ENCODE results near the gene PNLDC1.
"Not testable (repeated sequence)": the region's sequence is repeated elsewhere in the genome, so short reads cannot be mapped to it uniquely, and the experiment has no call there.

PNLDC1 gene

DNA sequence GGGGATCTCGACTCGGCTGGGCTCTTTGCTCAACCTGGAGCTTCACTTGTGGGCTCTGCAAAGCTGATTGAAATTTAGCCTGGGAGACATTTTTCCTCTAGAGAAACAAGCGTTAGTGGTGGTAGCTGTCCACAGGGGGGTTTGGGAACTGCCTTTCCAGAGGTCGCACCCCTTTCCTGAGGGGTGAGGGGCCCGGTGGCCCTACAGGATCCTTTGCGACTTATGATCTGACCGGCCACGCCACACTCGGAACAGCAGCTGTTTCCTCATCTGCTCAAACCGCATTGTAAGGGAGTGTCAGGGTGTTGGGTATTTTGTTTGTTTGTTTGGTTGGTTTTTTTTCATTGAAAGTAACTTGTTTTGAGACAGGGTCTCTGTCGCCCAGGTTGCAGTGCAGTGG is 21.0 kb downstream of the PNLDC1 start:
- no peak for DNase-seq

DNA sequence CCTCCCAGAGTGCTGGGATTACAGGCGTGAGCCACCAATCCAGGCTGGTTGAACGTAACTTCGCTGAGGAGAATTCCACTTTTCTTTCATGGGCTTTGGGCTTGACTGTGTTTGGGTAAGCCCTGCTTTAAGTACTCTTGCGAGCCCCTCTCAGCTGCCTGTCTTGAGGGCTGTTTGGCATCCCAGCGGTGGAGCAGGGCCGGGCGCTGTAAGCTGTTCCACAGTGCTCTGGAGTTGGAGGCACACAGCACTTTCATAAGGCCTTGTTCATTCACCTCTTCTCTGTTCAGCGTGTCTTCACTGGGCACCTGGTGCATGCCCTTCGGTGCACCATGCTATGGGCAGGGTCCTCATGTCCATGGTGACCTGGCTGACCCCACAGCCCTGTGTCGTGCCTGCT is 21.6 kb downstream of the PNLDC1 start:
- no peak for DNase-seq

DNA sequence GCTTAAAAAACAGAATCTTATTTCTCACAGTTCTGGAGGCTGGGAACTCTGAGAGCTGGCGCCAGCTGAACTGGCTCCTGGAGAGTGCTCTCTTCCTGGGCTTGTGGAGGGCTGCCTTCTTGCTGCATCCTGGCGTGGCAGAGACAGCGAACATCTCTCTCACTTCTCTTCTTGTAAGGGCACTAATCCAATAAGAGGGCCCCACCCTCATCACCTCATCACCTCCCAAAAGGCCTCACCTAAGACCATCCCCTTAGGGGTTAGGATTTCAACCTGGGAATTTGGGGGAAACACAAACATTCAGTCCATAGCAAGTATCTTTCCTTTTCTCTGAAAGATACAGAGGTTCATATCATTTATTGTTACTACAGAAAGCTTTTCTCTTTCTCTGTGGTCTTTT is 23.9 kb downstream of the PNLDC1 start:
- no peak for DNase-seq

DNA sequence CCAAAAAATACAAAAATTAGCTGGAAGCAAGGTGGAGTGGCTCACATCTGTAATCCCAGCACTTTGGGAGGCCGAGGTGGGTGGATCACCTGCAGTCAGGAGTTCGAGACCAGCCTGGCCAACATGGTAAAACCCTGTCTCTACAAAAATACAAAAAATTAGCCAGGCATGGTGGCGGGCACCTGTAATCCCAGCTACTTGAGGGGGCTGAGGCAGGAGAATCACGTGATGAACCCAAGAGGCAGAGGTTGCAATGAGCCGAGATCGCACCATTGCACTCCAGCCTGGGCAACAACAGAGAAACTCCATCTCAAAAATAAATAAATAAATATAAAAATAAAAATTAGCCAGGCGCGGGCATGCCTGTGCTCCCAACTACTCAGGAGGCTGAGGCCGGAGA is 24.6 kb downstream of the PNLDC1 start:
- DNase-seq = not testable (repeated sequence)

DNA sequence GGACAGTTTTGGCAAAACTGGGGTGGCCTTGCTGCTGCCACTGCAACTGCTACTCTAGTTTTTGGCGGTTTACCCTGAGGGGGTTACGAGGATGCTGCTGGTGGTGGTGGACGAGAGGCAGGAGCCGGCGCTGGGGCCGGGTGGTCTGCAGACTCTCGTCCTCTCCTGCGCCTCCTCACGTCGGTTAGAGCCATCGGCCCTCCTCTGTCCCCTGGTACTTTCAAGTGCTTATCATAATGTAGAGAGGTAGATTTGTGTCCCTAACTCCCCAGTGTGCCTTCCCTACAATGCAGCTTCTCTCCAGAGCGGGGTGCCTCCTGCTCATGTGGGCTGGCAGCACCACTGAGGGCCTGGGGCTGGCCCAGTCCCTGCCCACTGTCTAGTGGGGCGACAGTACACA is 25.9 kb downstream of the PNLDC1 start:
- DNase-seq = no peak

DNA sequence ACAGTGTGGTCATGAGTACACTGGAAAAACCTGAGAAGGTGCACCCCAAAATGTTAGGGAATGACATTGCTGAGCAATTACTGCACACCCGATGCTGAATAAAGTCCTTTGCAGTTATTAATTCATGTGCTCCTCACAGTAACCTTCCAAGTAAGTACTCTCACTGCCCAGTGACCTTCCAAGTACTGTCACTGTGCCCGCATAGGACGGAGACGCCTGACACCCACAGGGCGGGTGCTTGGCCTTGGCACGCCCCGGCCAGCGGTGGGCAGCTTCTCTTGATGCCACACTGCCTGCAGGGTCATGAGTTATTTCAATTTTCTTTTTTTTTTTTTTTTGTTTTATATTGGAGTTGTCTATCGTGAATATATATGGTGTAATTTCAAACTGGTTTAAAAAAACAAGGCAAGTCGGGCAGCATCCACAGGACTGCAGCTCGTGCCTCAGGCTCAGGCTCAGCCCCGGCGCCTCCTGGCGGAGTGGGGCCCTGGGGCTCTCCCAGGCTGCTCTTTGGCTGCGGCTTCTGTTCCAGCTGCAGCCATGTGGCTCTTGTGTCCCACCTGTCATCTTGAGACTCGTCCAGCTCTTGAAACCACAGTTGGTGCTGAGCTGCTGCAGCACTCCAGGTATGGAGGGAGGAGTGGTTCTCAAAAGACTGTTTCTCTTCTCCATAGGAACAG is 27.0 kb downstream of the PNLDC1 start:
- DNase-seq = no peak

DNA sequence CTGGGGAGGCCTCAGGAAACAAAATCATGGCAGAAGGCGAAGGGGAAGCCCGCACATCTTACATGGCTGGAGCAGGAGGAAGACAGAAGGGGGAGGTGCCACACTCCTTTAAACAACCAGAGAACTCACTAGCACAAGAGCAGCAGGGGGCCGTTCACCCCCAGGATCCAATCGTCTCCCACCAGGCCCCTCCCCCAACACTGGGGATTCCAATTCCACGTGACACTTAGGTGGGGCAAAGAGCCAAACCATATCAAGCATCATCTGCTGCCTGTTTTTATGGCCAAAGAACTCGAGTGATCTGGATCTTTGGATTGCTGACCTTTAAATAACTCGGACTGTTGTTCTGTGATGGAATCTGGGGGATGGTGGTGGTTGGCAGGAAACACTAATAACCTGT is 28.0 kb downstream of the PNLDC1 start:
- DNase-seq = no peak

DNA sequence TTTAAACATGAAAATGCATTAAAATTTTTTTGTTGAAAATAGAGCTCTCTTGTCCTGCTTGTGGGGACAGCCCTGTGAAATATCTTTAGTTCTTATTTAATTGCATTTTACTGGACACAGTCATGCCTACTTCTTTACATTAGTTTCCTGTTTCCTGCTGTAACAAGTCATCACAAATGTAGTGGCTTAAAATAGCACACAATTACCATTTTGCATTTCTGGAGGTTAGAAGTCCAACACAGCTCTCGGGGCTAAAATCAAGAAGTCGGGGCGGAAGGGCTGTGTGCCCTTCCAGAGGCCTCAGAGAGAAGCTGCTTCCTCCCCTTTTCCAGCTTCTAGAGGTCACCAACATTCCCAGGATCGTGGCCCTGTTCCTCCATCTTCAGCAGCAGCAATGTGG is 29.4 kb downstream of the PNLDC1 start:
- no peak for DNase-seq

DNA sequence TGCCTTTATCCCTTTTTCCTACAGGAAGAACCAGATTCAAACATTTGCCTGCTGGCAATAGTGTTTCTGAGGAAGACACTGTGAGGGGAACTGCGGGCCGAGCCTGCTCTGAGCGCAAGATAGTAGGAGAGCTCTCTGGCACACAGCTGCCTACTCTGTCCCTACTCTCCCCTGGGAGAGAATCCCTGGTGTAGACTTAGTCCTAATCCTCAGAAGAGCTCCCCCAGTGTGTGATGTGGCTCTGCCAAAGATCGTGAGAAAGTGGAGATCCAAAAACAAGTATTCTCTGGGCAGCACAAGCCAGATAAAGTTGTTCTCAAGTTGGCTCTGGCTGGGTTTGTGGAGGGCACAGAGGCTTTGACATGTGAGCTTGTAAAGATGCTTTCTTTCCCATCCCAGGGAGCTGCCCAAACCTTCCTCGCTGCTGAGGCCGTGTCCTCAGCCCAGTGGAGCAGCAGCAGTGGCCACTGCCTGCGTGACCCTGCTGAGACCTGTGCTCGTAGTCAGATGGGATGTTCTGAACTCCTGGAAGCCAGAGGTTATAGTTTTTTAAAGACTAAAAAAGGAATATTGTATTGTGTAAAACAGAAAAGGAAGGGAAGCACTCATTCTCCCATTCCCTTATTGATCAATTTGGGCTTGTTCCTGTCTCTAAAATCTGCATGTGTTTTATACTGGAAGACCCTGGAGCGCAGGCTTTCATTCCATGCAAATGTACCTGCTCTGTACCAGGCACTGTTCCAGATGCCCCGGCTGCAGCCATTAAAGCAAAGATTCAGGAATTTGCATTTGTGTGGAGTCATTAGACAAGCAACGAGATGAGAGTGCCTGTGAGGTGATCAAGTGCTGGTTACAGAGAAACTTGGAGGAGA is 30.7 kb downstream of the PNLDC1 start:
- no peak for DNase-seq

DNA sequence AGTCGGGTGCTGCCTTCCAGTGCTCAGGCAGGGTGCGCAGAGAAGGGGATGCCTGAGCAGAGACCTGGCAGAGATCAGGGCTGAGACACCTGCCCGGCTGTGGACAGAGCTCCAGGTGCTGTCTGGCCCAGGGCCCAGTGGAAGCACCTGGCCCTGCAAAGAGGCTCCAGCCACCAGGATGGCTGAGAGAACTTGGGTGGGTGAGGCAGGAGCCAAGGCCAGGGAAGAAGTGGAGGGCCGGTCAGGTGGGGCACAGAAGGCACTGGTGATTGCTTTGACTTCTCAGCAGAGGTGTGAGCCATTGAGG is 31.2 kb downstream of the PNLDC1 start:
- no peak for DNase-seq

DNA sequence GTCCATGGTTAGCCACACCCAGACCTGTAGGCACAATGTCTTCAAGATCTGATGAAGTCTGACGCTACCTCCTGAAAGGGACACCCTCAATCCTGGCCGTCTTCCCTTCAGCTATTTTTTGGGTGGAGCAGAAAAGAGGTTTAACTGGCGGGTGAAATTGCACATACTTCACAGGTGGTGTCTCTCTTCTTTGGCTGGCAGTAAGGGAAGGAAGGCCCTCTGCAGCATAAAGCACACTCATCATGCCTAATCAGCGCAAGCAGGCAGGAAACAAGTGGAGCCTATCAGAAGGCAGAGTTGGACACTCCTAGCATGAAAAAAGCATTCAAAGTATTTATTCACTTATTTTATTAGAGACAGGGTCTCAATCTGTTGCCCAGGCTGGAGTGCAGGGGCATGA is 32.9 kb downstream of the PNLDC1 start:
- DNase-seq = peak; percentile 29

DNA sequence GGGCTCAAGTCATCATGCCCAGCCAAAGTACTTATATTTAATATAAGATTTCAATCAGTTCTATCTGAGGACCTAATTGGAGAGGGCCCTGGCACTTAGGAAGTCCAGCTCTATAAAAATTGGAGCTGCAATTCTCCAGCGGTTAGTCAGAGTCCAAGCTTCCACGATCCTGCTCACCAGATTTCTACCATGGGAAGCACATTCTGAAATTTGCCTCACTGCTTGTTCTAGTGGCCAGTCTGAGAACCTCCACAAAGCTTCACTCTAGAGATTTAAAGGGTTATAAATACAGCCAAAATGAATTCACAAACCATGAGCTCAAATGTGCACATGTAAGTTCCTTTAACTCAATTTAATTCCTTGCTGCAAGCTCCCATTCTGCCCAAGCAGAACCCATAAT is 33.5 kb downstream of the PNLDC1 start:
- DNase-seq = peak; percentile 22

DNA sequence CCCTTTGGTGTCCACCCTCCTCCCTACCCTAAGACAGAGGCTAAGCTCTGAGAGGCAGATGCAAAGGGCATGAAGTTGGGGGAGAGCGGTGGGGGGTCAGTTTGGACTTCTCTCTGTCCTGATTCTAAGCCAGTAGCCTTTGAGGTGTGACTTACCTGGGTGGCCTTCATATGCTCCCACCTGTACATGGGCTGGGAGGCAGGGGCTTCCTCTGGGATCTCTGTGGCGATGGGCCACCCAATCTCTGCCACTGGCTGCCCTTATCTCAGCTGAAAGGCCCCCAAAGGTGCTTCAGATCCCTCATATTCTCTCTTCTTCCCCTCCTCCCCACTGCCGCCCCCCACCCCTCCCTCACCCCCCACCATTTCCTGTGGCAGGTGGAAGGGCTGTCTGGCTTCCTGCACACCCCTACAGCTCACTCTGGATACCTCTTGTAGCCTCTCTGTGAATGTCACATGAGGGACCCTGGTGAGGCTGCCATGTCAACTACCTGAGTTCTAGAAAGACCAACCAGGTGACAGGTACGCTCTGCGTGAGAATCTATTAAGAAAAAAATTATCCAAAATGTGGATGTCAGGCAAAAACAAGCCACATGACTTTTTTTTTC is 34.0 kb downstream of the PNLDC1 start:
- DNase-seq = no peak

DNA sequence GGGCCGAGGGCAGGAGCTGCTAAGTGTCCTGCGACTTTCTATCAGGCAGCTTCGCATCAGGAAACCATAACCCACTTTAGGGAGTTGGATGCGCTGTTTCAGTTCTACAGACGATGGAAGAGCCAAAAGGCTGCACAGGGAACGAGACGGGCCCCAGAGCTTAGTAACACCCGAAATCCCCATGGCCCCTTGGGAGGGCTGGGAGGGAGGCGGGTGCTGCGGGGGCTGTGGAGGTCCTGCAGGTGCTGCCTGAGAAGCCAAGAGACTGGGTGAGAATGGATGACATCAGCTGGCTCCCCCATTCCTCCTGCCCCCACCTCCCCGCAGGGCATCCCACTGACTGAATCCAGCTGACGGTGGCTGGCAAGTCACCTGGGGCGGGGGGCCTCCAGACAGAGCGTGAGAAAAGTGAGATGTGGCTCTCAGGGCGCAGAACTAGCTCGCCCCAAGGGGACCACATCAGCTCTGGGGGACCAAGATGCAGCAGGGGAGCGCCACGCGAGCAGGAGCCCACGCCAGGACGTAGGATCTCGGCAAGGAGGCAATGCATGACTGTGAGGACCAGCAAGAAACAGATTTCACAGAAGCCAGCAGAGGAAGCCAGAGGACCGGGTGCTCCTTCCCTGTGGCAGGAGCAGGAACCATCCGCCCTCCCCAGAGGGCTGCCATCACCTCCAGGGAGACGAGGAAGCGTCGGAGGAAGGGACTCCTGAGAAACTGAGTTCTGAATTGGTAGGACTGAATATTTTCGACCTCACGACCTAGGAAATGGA is 36.8 kb downstream of the PNLDC1 start:
- DNase-seq = no peak

DNA sequence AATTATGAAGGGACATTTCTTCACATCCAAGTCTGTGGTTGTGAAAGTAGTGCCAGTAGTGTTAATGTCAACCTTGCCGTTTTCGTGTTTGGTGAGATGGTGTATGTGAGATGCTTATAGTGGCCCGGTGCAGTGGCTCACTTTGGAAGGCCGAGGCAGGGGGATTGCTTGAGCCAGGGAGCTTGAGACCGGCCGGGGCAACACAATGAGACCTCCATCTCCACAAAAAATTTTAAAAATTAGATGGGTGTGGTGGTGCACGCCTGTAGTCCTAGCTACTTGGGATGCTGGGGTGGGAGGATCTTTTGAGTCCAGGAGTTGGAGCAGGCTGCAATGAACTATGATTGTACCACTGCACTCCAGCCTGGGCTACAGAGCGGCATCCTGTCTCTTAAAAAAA is 37.4 kb downstream of the PNLDC1 start:
- DNase-seq = no peak

DNA sequence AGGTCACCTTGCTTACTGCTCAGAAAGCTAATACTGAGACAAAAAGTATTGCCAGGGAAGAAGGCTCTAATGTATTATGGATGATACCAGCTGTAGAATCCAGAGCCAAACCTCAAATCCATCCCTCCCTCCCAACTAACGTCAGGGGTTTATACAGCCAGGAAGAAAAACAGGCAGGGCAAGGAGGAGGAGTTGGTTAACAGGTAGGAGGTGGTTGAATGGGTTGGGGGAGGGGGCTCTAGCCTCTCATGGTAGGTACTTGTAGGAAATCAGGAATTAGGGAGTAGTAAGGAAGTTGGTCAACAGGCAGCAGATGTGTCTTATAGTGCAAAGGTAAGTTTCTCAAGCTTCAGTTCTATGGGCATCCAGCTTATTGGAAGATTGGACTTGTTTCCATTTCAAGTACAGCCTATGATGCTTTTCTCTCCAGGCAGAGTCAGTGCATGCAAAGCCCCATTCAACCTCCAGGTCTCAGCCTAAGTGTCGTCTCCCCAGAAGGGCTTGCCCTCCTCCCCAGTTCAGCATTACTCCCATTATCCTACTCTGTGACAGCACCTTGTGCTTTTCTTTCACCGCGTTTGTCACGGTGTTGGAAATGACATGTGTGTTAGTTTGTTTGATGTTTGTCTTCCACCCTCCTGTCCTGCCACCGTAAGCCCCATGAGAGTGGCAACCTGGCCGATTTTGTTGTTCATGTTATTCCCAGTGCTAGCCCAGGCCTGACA is 38.1 kb downstream of the PNLDC1 start:
- DNase-seq = peak; percentile 42

DNA sequence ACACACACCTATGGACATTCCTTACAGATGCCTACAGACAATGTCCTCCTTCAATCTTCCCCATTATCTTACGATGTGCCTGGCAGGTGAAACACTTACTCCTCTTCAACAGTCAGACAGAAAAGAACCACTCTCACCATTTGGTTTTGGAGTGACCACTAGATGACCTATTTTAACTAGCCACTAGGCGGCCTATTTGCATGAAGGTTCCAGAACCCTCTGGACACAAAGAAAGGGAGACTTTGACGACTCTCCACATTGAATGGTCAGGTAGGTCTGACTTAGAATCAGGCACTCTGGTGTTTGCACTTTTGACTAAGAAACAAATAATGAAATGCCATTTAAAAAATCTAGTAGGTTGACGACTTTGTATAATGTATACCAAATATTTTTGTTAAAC is 42.0 kb downstream of the PNLDC1 start:
- DNase-seq = no peak

DNA sequence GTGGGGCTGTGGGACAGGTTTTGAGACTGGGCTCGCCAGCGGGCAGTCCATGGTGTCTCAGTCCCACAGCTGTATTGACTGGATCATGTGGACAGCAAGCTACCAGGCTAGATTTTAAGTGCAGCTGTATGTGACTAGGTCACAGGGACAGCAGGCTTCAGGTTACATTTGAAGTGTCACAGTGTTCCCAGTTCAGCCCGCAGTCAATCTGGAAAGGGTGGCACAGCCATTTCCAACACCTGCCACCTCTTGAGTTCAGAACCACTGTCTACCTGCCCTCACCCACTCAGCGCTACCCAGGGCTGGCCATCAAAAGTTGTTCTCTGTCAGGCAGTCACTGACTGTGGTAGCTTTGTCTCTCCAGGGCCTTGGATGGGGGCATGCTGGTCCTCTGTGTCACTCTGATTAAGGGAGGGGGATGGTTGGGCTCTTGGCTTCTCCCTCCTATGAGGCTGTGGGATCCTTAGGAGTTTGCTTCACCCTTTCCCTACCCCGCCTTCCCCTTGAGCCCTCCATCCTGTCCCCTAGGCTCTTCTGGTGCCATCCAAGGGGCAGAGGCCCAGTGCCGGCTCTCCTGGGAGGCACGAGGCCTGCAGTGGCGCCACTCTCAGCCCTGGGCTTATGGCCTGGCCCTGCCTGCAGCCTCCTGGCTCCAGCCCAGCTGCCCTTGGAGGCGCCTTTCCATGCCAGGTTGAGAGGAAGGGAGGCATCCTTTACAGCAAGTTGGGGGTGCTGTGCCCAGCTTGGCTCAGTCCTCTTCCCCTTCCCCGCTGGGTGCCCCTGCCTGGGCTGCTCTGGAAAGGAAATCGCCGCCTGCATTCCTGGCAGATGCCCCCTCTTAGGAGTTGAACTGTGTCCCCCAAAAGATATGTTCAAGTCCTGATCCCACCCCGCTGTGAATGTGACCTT is 44.9 kb downstream of the PNLDC1 start:
- no peak for DNase-seq

DNA sequence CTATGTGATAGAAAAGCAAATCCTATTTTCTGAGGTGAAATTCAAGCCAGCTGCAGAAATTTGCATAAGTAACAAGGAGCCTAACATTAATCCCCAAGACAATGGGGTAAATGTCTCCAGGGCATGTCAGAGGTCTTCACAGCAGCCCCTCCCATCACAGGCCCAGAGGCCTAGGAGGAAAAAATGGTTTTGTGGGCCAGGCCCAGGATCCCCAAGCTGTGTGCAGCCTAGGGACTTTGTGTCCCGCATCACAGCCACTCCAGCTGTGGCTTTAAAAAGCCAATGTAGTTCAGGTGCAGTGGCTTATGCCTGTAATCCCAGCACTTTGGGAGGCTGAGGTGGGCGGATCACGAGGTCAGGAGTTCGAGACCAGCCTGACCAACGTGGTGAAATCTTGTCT is 48.5 kb downstream of the PNLDC1 start:
- DNase-seq = not testable (repeated sequence)

DNA sequence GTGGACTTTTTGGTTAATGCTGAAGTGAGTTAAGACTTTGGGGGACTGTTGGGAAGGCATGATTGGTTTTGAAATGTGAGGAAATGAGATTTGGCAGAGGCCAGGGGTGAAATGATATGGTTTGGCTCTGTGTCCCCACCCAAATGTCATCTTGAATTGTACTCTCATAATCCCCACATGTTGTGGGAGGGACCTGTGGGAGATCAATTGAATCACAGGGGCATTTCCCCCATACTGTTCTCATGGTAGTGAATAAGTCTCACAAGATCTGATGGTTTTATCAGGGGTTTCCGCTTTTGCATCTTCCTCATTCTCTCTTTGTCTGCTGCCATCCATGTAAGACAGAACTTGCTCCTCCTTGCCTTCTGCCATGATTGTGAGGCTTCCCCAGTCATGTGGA is 49.8 kb downstream of the PNLDC1 start:
- not testable (repeated sequence) for DNase-seq

DNA sequence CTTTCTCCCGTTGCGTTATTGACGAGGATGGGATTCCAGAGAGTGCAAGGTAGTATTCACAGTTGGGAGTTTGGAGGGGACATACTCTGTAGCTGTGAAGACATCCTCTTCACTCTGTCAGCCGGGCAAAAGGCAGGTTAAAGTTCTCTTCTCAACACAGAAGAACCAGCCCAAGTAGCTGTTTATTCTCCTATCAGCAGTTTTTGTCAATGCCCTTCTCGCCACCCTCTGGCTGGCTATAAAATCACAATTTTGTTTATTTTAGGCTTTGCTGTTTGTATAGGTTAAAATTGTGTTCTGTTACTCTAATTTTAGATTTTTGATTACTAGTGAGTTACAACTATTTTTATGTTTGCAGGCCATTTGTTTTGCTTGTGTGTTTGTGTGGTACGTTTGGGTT is 52.8 kb downstream of the PNLDC1 start:
- no peak for DNase-seq

DNA sequence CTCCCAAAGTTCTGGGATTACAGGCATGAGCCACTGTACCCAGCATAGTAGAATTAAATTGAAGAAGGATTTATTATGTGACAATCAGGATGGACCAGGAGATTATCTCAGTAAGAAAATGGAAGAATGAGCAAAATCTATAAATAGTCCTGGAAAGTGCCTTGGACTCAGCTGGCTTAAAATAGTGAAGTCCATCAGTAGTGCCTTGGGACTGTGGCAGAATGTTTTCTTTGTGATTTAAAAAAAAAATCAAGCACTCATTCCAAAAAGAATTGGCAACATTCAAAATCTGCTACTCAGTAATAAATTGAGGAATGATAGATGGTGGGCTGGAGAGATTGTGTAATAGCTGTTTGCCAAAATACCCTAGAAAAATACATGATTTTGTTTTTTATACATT is 53.7 kb downstream of the PNLDC1 start:
- no peak for DNase-seq
